CD14-positive monocyte (primary cell): ENCODE results near the gene EPHA2. TPM values are rescaled to one million over a fixed set of nuclear protein-coding genes. Genes with fewer than 3 reads are reported as not detected.
"Not testable (repeated sequence)": the region's sequence is repeated elsewhere in the genome, so short reads cannot be mapped to it uniquely, and the experiment has no call there.

Experiments
- DNase-seq, 3 donors: peaks; one replicate each; pipeline ENCODE4 v3.0.0-alpha.2; 2011 to 2022
- H2AFZ ChIP-seq: 2 replicates; pipeline ENCODE4 v1.6.0; 2012; ENCODE audit warnings: mild to moderate bottlenecking, low read depth, low read length, inconsistent platforms; ENCODE audit not compliant: insufficient read depth, poor library complexity, severe bottlenecking
- H3K27ac ChIP-seq, 2 donors: 1 replicate in 1 of 2; 2 replicates in 1 of 2; pipeline ENCODE4 v1.5.1; 2012 to 2013; ENCODE audit warnings: low read length in 2 of 2, control low read depth in 1 of 2, inconsistent platforms in 1 of 2, low read depth in 1 of 2, mild to moderate bottlenecking in 1 of 2
- H3K27me3 ChIP-seq, 2 donors: one replicate each; pipeline versions ENCODE4 v1.6.0 to v1.6.1; 2011 to 2013; ENCODE audit warnings: low read length in 2 of 2; ENCODE audit not compliant: control insufficient read depth in 2 of 2, insufficient read depth in 2 of 2
- H3K36me3 ChIP-seq, 2 donors: replicated peaks in 1 of 2; 1 replicate in 1 of 2; 2 replicates in 1 of 2; pipeline versions ENCODE4 v1.5.1 to v1.6.1; 2012 to 2013; ENCODE audit warnings: low read length in 2 of 2, control low read depth in 1 of 2, inconsistent platforms in 1 of 2, mild to moderate bottlenecking in 1 of 2; ENCODE audit not compliant: insufficient read depth in 2 of 2, control insufficient read depth in 1 of 2
- H3K4me1 ChIP-seq, 2 donors: 1 replicate in 1 of 2; 2 replicates in 1 of 2; pipeline versions ENCODE4 v1.5.1 to v1.6.1; 2012 to 2013; ENCODE audit warnings: low read length in 2 of 2, control low read depth in 1 of 2, inconsistent platforms in 1 of 2, mild to moderate bottlenecking in 1 of 2, moderate library complexity in 1 of 2; ENCODE audit not compliant: insufficient read depth in 2 of 2, control insufficient read depth in 1 of 2
- H3K4me2 ChIP-seq: replicated peaks from 2 replicates; pipeline ENCODE3; 2012; ENCODE audit warnings: low read length, moderate library complexity, mild to moderate bottlenecking; ENCODE audit not compliant: poor library complexity, severe bottlenecking; ENCODE audit errors: extremely low read depth
- H3K4me3 ChIP-seq, 3 experiments: fragments of 200-600 bp in 1 of 3; sonication (generic) in 1 of 3; replicated peaks in 1 of 3; 1 replicate in 2 of 3; 2 replicates in 1 of 3; pipeline ENCODE4 v1.5.1; 2011 to 2013; ENCODE audit warnings: low read length in 3 of 3, mild to moderate bottlenecking in 3 of 3, control low read depth in 2 of 3, low read depth in 2 of 3, inconsistent platforms in 1 of 3, moderate library complexity in 1 of 3
- H3K79me2 ChIP-seq: 2 replicates; pipeline ENCODE4 v1.6.0; 2012; ENCODE audit warnings: mild to moderate bottlenecking, control low read depth, inconsistent platforms, low read length, moderate library complexity; ENCODE audit not compliant: insufficient read depth
- H3K9ac ChIP-seq: 2 replicates; pipeline ENCODE4 v1.6.0; 2017; ENCODE audit warnings: low read length, mild to moderate bottlenecking; ENCODE audit not compliant: insufficient read depth, poor library complexity, severe bottlenecking
- H3K9me3 ChIP-seq, 2 donors: replicated peaks in 1 of 2; 1 replicate in 1 of 2; 2 replicates in 1 of 2; pipeline versions ENCODE4 v1.5.1 to v1.6.1; 2012 to 2013; ENCODE audit warnings: low read length in 2 of 2, control low read depth in 1 of 2; ENCODE audit not compliant: control insufficient read depth in 1 of 2, insufficient read depth in 1 of 2
- H4K20me1 ChIP-seq: 2 replicates; pipeline ENCODE4 v1.6.0; 2012; ENCODE audit warnings: mild to moderate bottlenecking, low read length, control low read depth, moderate library complexity; ENCODE audit not compliant: insufficient read depth
- H3K27ac Mint-ChIP-seq, 7 donors: one replicate each; pipeline ENCODE4 v1.8.0; 2020; ENCODE audit warnings: mild to moderate bottlenecking in 7 of 7, mixed read lengths in 7 of 7, moderate library complexity in 6 of 7, inconsistent platforms in 2 of 7
- H3K27me3 Mint-ChIP-seq, 3 donors: one replicate each; pipeline ENCODE4 v1.8.0; 2021 to 2022; ENCODE audit warnings: low read depth in 3 of 3, mild to moderate bottlenecking in 3 of 3, mixed read lengths in 3 of 3, moderate library complexity in 3 of 3, inconsistent platforms in 1 of 3
- H3K36me3 Mint-ChIP-seq, 2 donors: one replicate each; pipeline ENCODE4 v1.8.0; 2020; ENCODE audit warnings: mixed read lengths in 2 of 2, inconsistent platforms in 1 of 2, mild to moderate bottlenecking in 1 of 2
- H3K4me1 Mint-ChIP-seq: one replicate; pipeline ENCODE4 v1.8.0; 2020; ENCODE audit warnings: mild to moderate bottlenecking, mixed read lengths
- H3K4me3 Mint-ChIP-seq, 2 donors: one replicate each; pipeline ENCODE4 v1.8.0; 2020; ENCODE audit warnings: mild to moderate bottlenecking in 2 of 2, mixed read lengths in 2 of 2, moderate library complexity in 1 of 2
- H3K9me3 Mint-ChIP-seq, 7 donors: one replicate each; pipeline ENCODE4 v1.8.0; 2020 to 2022; ENCODE audit warnings: mixed read lengths in 7 of 7, mild to moderate bottlenecking in 6 of 7, moderate library complexity in 6 of 7, inconsistent platforms in 2 of 7
- WGBS: methylation state at CpG from one replicate; pipeline ENCODE4 v1.1.5; 2013; ENCODE audit warnings: missing lambda C conversion rate; ENCODE audit not compliant: insufficient coverage; 5-methylcytosine and 5-hydroxymethylcytosine counted together
- intact Hi-C, 2 donors: fragments of 100-400 bp; cut with micrococcal nuclease; formaldehyde crosslinking; loops; one replicate each; pipeline versions ENCODE4 v1.15.0 to v1.15.1; 2023
- polyA plus RNA-seq, 3 donors: library from polyadenylated mRNA; depleted of rRNA in 1 of 3; unstranded in 2 of 3; stranded (reverse) in 1 of 3; fragments of 300-500 nt in 2 of 3; fragments of >200 nt in 1 of 3; fragmentation: Illumina TruSeq in 2 of 3; gene quantifications; 1 replicate in 2 of 3; 2 replicates in 1 of 3; pipeline ENCODE4 v1.2.3, GENCODE V29; 2012 to 2021
- TF ChIP-seq, protein P1 (sequence below): fragments of 200-600 bp; IDR thresholded peaks from one replicate; pipeline ENCODE4 v1.8.0; 2022; ENCODE audit warnings: antibody characterized with exemption, mild to moderate bottlenecking

The EPHA2 gene
- polyA plus RNA-seq, 3 donors, result 0.03 TPM; not detected in 2

DNA sequence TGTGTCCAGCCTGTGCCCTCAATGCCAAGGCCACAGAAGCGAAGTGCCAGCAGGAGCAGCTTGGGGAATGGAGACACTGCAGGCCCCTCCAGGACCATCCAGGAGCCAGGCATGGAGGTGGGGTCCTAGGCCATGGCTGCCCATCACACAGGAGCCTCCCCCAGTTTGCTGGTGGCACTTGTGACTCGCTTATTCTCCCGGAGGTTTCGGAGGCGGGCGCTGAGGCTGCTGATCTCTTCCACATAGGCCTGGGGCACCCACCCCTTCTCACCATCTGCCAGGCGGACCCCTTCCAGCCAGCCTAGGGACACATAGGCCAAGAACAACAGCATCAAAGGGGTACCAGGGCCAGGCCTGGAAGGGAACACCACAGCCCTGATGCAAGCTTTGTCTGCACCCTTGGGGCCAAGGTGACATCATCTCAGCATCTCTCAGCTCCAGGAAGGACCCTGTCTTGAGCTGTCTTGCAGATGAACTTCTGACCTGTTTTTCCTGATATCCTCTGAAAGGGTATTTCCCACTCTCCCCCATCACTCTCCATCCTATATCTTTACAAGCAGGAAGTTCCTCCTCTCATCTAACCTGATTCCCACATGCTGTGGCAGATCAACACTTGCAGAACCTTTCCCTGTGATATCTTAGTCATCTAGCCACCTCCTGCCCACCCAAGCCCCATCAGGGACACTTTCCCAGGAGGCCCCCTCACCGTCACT lies 42.7 kb upstream of the EPHA2 start:
- Histone ChIP-seq H3K79me2 (no peaks in the 10 kb centered on the region), H3K27me3 (no peaks in the 10 kb centered on the region), H2AFZ (no peak overlapping the region), H3K36me3 (no peaks in the 10 kb centered on the region), H3K27ac (no peak overlapping the region), H3K9me3 (no peaks in the 10 kb centered on the region), H3K4me1 (no peaks in the 10 kb centered on the region), H3K4me2 (no peak overlapping the region), H3K4me3 (no peak overlapping the region), H4K20me1 (no peaks in the 10 kb centered on the region), H3K9ac (no peak overlapping the region)
- intact Hi-C loops, result no loop called here
- DNase-seq, result no peak
- peak overlapping the region in 2 of 7 donors; percentile 27 to 65 for H3K27ac Mint-ChIP-seq
- H3K36me3 Mint-ChIP-seq, result peaks cover 6 to 16% of the 10 kb centered on the region in 2 donors
- peaks cover 0 to 4% (median 1%) of the 10 kb centered on the region in 3 donors for H3K27me3 Mint-ChIP-seq
- no peak overlapping the region for H3K4me3 Mint-ChIP-seq
- peaks cover 0 to 2% (median 0%) of the 10 kb centered on the region in 7 donors for H3K9me3 Mint-ChIP-seq
- 92% methylated on average over 8 of the region's 8 CpGs for WGBS
- TF ChIP-seq, protein P1, sequence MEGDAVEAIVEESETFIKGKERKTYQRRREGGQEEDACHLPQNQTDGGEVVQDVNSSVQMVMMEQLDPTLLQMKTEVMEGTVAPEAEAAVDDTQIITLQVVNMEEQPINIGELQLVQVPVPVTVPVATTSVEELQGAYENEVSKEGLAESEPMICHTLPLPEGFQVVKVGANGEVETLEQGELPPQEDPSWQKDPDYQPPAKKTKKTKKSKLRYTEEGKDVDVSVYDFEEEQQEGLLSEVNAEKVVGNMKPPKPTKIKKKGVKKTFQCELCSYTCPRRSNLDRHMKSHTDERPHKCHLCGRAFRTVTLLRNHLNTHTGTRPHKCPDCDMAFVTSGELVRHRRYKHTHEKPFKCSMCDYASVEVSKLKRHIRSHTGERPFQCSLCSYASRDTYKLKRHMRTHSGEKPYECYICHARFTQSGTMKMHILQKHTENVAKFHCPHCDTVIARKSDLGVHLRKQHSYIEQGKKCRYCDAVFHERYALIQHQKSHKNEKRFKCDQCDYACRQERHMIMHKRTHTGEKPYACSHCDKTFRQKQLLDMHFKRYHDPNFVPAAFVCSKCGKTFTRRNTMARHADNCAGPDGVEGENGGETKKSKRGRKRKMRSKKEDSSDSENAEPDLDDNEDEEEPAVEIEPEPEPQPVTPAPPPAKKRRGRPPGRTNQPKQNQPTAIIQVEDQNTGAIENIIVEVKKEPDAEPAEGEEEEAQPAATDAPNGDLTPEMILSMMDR, result no peak
- no peaks in the 10 kb centered on the region for H3K4me1 Mint-ChIP-seq

DNA sequence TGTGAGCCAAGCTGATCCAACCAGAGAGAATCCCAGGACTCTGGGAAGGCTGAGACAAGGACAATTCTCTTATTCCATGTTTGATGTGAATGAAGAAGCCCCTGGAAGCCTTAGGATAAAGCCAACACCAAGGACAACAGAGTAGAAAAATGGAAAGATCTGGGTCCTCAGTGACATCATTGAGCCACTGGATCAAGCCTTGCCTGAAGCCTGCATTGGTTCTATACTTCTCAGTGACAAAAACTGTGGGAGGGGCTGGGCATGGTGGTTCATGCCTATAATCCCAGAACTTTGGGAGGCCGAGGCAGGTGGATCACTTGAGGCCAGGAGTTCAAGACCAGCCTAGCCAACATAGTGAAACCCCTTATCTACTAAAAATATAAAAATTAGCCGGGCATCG lies 41.0 kb upstream of the EPHA2 start:
- no peak overlapping the region for H3K4me3 ChIP-seq
- Mint-ChIP-seq H3K27ac (peak overlapping the region in 1 of 7 donors; percentile 59), H3K9me3 (peaks cover 0 to 2% (median 0%) of the 10 kb centered on the region in 7 donors), H3K4me1 (no peaks in the 10 kb centered on the region), H3K27me3 (peaks cover 0 to 2% (median 1%) of the 10 kb centered on the region in 3 donors), H3K36me3 (peaks cover 0 to 6% of the 10 kb centered on the region in 2 donors), H3K4me3 (no peak overlapping the region)
- DNase-seq, result no peak
- intact Hi-C loops, result no loop called here
- H4K20me1 ChIP-seq, result no peaks in the 10 kb centered on the region
- no peaks in the 10 kb centered on the region for H3K4me1 ChIP-seq
- TF ChIP-seq, protein P1, result no peak
- no peaks in the 10 kb centered on the region for H3K79me2 ChIP-seq
- H3K36me3 ChIP-seq, result no peaks in the 10 kb centered on the region
- H3K27me3 ChIP-seq, result no peaks in the 10 kb centered on the region
- H3K9me3 ChIP-seq, result no peaks in the 10 kb centered on the region
- no peak overlapping the region for H3K9ac ChIP-seq
- no peak overlapping the region for H3K27ac ChIP-seq
- no CpG with 5 or more reads among the region's 3 CpGs for WGBS
- H2AFZ ChIP-seq, result no peak overlapping the region
- no peak overlapping the region for H3K4me2 ChIP-seq

DNA sequence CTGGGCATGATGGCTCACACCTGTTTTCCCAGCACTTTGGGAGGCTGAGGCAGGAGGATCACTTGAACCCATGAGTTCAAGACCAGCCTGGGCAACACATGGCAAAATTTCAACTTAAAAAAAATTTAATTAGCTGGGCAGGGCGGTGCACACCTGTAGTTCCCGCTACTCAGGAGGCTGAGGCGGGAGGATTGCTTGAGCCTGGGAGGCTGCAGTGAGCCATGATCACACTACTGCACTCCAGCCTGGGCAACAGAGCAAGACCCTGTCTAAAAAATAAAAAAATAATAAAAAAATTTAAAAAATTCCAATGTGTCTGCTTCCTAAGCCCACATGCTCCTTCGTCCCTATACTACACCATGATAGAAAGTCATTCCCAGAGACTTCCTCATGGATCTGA lies 40.3 kb upstream of the EPHA2 start:
- H3K4me1 ChIP-seq, H3K36me3 Mint-ChIP-seq, H4K20me1 ChIP-seq, H3K79me2 ChIP-seq, H3K36me3 ChIP-seq, DNase-seq, H3K9me3 Mint-ChIP-seq, H3K9ac ChIP-seq, H3K9me3 ChIP-seq, H3K4me1 Mint-ChIP-seq, intact Hi-C loops, H3K4me2 ChIP-seq, H3K4me3 Mint-ChIP-seq, H3K27ac Mint-ChIP-seq, H3K27ac ChIP-seq, H3K4me3 ChIP-seq, H3K27me3 ChIP-seq, H3K27me3 Mint-ChIP-seq, H2AFZ ChIP-seq: not testable (repeated sequence)
- WGBS, result 100% methylated on average over 4 of the region's 4 CpGs
